ENCODE data around the gene CX3CL1. TPM values are rescaled to one million over a fixed set of nuclear protein-coding genes. Genes with fewer than 3 reads are reported as not detected.

Gene CX3CL1
- total and polyA plus RNA-seq, 10 of the 15 experiments (the other 5 are each of a cell fraction or from before 2014, with no cell fraction given) = 0.03 to 1.2 (median 0.46) TPM

DNA sequence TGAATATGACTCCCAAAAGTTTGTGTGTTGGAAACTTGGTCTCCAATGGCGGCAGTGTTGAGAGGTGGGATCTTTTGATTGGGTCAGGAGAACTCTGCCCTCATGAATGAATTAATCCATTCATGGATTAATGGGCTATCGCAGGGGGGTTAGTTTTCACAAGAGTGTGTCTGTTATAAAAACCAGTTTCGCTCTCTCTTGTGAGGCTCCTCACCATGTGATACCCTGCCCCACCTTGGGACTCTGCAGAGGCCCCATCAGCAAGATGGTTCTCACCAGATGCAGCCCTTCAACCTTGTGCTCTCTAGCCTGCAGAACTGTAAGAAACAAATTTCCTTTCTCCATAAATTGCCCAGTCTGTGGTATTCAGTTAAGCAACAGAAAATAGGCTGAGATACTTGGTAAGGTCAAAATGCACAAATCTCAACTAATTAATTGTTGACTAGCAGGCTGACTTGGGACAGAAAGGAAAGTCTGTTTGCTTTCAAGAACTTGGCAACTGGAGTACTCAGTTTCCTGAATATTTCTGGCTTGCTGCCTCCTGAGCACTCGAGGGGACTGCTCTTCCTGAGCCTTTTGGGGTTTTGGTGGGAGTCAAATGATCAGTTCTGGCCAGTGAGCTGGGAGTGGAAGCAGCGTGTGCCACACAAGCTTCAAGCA lies 18.5 kb downstream of the CX3CL1 start:
- H4K20me1 ChIP-seq (ENCODE audit: control insufficient read depth, insufficient read depth) = no peaks in the 10 kb centered on the region
- 48% methylated on average over 5 of the region's 5 CpGs for WGBS (ENCODE audit: insufficient coverage, insufficient replicate concordance, low lambda C conversion rate, missing lambda C conversion rate)
- H3K27me3 ChIP-seq (replicated peaks in 1 of 2; ENCODE audit: control insufficient read depth in 2 of 2, insufficient read depth in 2 of 2, low read length in 1 of 2) = no peaks in the 10 kb centered on the region
- BruUV-seq (replicated peaks) = no TSS peak
- ATAC-seq = no peak
- H3K4me3 ChIP-seq = no peak overlapping the region
- no peak overlapping the region for H3K4me2 ChIP-seq (ENCODE audit: control insufficient read depth, insufficient read depth)
- no peak for DNase-seq (ENCODE audit: low read depth, low spot score)
- ChIA-PET RAD21 (ENCODE audit: unreplicated experiment) (interaction anchor here (0.7 to 1.9 kb wide), 4 partner anchors 13 to 88 kb away, joined by 3 to 8 read pairs (median 4); no protein-coding TSS in a partner anchor), CTCF (interaction anchor here (0.7 to 1.8 kb wide), 8 partner anchors 11 to 458 kb away, joined by 3 to 7 read pairs (median 3); no protein-coding TSS in a partner anchor), SMC1A (ENCODE audit: uncharacterized antibody, unreplicated experiment) (interaction anchor here (1.1 to 3.2 kb wide), 10 partner anchors 9 to 87 kb away, joined by 3 to 20 read pairs (median 4); partner anchors contain the start of gene CCL17), POLR2A (interaction anchor here (0.6 to 2.2 kb wide), 3 partner anchors 10 to 82 kb away, joined by 3 to 10 read pairs (median 4); no protein-coding TSS in a partner anchor)
- no peak overlapping the region for H3K9ac ChIP-seq (ENCODE audit: control insufficient read depth, insufficient read depth, low read length)
- H3K9me3 ChIP-seq (replicated peaks; ENCODE audit: control insufficient read depth, insufficient read depth, low read length) = no peaks in the 10 kb centered on the region; the same call in 2 of the 3 replicates
- H3K36me3 ChIP-seq (ENCODE audit: control insufficient read depth in 2 of 2, insufficient read depth in 2 of 2, low read length in 1 of 2) = no peaks in the 10 kb centered on the region
- H3K4me1 ChIP-seq (ENCODE audit: control insufficient read depth, insufficient read depth, low read length) = peaks cover 34% of the 10 kb centered on the region
- no peaks in the 10 kb centered on the region for H3K79me2 ChIP-seq (ENCODE audit: control insufficient read depth, insufficient read depth, low read length)
- FAIRE-seq = no peak
- intact Hi-C loops (cut with micrococcal nuclease; ENCODE audit: unreplicated experiment) (no loop called here), in situ Hi-C loops (cut with MboI) (no loop called here)
- H3K27ac ChIP-seq (ENCODE audit: control insufficient read depth, insufficient read depth) = no peak overlapping the region
- no peak overlapping the region for H2AFZ ChIP-seq (ENCODE audit: control insufficient read depth, low read depth, low read length)
- TF ChIP-seq CHD2 (IDR thresholded peaks at IDR 0.05; ENCODE audit: borderline replicate concordance, low read depth, low read length) (no peak), NFYB (IDR thresholded peaks at IDR 0.05; ENCODE audit: insufficient read depth, low read depth, low read length) (no peak), SREBF2 (IDR thresholded peaks at IDR 0.05; ENCODE audit: low read length) (no peak), ETV6 (conservative IDR thresholded peaks at IDR 0.05 in 1 of 2, IDR thresholded peaks at IDR 0.05 in 1 of 2; ENCODE audit: borderline replicate concordance in 1 of 2, low read depth in 1 of 2) (no peak), POLR2A (IDR thresholded peaks at IDR 0.05; ENCODE audit: low read depth, low read length) (no peak), RFX5 (IDR thresholded peaks at IDR 0.05; ENCODE audit: low read depth, low read length) (no peak), RUNX3 (IDR thresholded peaks at IDR 0.05; ENCODE audit: low read length) (no peak), TBL1XR1 (IDR thresholded peaks at IDR 0.05; ENCODE audit: low read depth, low read length) (no peak), ZNF384 (IDR thresholded peaks at IDR 0.05; ENCODE audit: borderline replicate concordance, low read depth, low read length) (no peak), PML (IDR thresholded peaks at IDR 0.05; ENCODE audit: low read length) (no peak), GATAD2B (conservative IDR thresholded peaks at IDR 0.05; ENCODE audit: low read depth) (no peak)
- TF ChIP-seq, protein P1, sequence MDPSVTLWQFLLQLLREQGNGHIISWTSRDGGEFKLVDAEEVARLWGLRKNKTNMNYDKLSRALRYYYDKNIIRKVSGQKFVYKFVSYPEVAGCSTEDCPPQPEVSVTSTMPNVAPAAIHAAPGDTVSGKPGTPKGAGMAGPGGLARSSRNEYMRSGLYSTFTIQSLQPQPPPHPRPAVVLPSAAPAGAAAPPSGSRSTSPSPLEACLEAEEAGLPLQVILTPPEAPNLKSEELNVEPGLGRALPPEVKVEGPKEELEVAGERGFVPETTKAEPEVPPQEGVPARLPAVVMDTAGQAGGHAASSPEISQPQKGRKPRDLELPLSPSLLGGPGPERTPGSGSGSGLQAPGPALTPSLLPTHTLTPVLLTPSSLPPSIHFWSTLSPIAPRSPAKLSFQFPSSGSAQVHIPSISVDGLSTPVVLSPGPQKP (IDR thresholded peaks at IDR 0.05; ENCODE audit: low read depth, low read length) = no peak
- TF ChIP-seq, protein P2, sequence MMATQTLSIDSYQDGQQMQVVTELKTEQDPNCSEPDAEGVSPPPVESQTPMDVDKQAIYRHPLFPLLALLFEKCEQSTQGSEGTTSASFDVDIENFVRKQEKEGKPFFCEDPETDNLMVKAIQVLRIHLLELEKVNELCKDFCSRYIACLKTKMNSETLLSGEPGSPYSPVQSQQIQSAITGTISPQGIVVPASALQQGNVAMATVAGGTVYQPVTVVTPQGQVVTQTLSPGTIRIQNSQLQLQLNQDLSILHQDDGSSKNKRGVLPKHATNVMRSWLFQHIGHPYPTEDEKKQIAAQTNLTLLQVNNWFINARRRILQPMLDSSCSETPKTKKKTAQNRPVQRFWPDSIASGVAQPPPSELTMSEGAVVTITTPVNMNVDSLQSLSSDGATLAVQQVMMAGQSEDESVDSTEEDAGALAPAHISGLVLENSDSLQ (IDR thresholded peaks at IDR 0.05) = no peak
- TF ChIP-seq, protein P3, sequence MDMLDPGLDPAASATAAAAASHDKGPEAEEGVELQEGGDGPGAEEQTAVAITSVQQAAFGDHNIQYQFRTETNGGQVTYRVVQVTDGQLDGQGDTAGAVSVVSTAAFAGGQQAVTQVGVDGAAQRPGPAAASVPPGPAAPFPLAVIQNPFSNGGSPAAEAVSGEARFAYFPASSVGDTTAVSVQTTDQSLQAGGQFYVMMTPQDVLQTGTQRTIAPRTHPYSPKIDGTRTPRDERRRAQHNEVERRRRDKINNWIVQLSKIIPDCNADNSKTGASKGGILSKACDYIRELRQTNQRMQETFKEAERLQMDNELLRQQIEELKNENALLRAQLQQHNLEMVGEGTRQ (IDR thresholded peaks at IDR 0.05; ENCODE audit: borderline replicate concordance, low read depth, low read length) = no peak
- TF ChIP-seq, protein P4, sequence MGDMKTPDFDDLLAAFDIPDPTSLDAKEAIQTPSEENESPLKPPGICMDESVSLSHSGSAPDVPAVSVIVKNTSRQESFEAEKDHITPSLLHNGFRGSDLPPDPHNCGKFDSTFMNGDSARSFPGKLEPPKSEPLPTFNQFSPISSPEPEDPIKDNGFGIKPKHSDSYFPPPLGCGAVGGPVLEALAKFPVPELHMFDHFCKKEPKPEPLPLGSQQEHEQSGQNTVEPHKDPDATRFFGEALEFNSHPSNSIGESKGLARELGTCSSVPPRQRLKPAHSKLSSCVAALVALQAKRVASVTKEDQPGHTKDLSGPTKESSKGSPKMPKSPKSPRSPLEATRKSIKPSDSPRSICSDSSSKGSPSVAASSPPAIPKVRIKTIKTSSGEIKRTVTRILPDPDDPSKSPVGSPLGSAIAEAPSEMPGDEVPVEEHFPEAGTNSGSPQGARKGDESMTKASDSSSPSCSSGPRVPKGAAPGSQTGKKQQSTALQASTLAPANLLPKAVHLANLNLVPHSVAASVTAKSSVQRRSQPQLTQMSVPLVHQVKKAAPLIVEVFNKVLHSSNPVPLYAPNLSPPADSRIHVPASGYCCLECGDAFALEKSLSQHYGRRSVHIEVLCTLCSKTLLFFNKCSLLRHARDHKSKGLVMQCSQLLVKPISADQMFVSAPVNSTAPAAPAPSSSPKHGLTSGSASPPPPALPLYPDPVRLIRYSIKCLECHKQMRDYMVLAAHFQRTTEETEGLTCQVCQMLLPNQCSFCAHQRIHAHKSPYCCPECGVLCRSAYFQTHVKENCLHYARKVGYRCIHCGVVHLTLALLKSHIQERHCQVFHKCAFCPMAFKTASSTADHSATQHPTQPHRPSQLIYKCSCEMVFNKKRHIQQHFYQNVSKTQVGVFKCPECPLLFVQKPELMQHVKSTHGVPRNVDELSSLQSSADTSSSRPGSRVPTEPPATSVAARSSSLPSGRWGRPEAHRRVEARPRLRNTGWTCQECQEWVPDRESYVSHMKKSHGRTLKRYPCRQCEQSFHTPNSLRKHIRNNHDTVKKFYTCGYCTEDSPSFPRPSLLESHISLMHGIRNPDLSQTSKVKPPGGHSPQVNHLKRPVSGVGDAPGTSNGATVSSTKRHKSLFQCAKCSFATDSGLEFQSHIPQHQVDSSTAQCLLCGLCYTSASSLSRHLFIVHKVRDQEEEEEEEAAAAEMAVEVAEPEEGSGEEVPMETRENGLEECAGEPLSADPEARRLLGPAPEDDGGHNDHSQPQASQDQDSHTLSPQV (IDR thresholded peaks at IDR 0.05) = no peak
